WTC11 (cell line): ENCODE measurements around the gene ZSCAN25. TPM values are rescaled to one million over a fixed set of nuclear protein-coding genes. Genes with fewer than 3 reads are reported as not detected.

Source experiments
- ATAC-seq: fragments of 200-7000 bp; cut with Tn5 transposase; 2 replicates; pipeline ENCODE4 v1.10.0; 2021; ENCODE audit warnings: mild to moderate bottlenecking, moderate library complexity
- CTCF ChIA-PET: fragments of 300-600 bp; sonication (Branson Sonifier 250); formaldehyde crosslinking; loops from one replicate; lab custom pipeline; 2021; ENCODE audit warnings: antibody characterized with exemption; lab: Charles Lee
- POLR2A ChIA-PET: fragments of 350-600 bp; sonication (Branson Sonifier 250); formaldehyde crosslinking; loops from one replicate; lab custom pipeline; 2021; ENCODE audit warnings: antibody characterized with exemption; lab: Charles Lee
- DNase-seq: peaks from one replicate; pipeline ENCODE4 v3.0.0; 2021; ENCODE audit warnings: low spot score
- H3K27ac Mint-ChIP-seq: 2 replicates; pipeline ENCODE4 v1.8.0; 2021; ENCODE audit warnings: mixed read lengths
- H3K27me3 Mint-ChIP-seq: 2 replicates; pipeline ENCODE4 v1.8.0; 2021; ENCODE audit warnings: low read depth, mild to moderate bottlenecking, moderate library complexity, mixed read lengths
- H3K36me3 Mint-ChIP-seq: 2 replicates; pipeline ENCODE4 v1.8.0; 2021; ENCODE audit warnings: mixed read lengths
- H3K4me1 Mint-ChIP-seq: 2 replicates; pipeline ENCODE4 v1.8.0; 2022; ENCODE audit warnings: mixed read lengths
- H3K4me3 Mint-ChIP-seq: 2 replicates; pipeline ENCODE4 v1.8.0; 2021; ENCODE audit warnings: mild to moderate bottlenecking, moderate library complexity, mixed read lengths
- H3K9me3 Mint-ChIP-seq: 2 replicates; pipeline ENCODE4 v1.8.0; 2021; ENCODE audit warnings: mixed read lengths
- ATF1 ChIP-seq: sonication (generic); formaldehyde crosslinking; IDR thresholded peaks from 2 replicates; pipeline ENCODE4 v1.8.1; 2023; ENCODE audit warnings: mild to moderate bottlenecking, moderate library complexity, missing genetic modification reagents
- ATF6 ChIP-seq: sonication (generic); formaldehyde crosslinking; IDR thresholded peaks from 2 replicates; pipeline ENCODE4 v1.8.1; 2023; ENCODE audit warnings: mild to moderate bottlenecking, missing genetic modification reagents
- CREB1 ChIP-seq: sonication (generic); formaldehyde crosslinking; IDR thresholded peaks from 2 replicates; pipeline ENCODE4 v1.8.0; 2023; ENCODE audit warnings: mild to moderate bottlenecking, missing genetic modification reagents
- E2F4 ChIP-seq: sonication (generic); formaldehyde crosslinking; IDR thresholded peaks from 2 replicates; pipeline ENCODE4 v1.8.1; 2022; ENCODE audit warnings: low read depth, mild to moderate bottlenecking, moderate library complexity, missing genetic modification reagents, borderline replicate concordance
- ELF4 ChIP-seq: sonication (generic); formaldehyde crosslinking; IDR thresholded peaks from 2 replicates; pipeline ENCODE4 v1.8.1; 2022; ENCODE audit warnings: low read depth, mild to moderate bottlenecking, moderate library complexity, missing genetic modification reagents
- ERG ChIP-seq: fragments of 250-450 bp; sonication (Bioruptor Pico); IDR thresholded peaks from 2 replicates; pipeline ENCODE4 v1.8.0; 2021; ENCODE audit warnings: mild to moderate bottlenecking
- FOXK1 ChIP-seq: sonication (generic); formaldehyde crosslinking; IDR thresholded peaks from 2 replicates; pipeline ENCODE4 v1.8.0; 2022; ENCODE audit warnings: mild to moderate bottlenecking, moderate library complexity, missing genetic modification reagents
- GABPB1 ChIP-seq: sonication (generic); formaldehyde crosslinking; IDR thresholded peaks from 2 replicates; pipeline ENCODE4 v1.8.1; 2023; ENCODE audit warnings: mild to moderate bottlenecking, missing genetic modification reagents
- GRHL2 ChIP-seq: fragments of 250-450 bp; sonication (Bioruptor Pico); IDR thresholded peaks from 2 replicates; pipeline ENCODE4 v1.8.0; 2022; ENCODE audit warnings: mild to moderate bottlenecking, moderate library complexity; ENCODE audit not compliant: insufficient replicate concordance, severe bottlenecking
- HMGXB4 ChIP-seq: sonication (generic); formaldehyde crosslinking; IDR thresholded peaks from 2 replicates; pipeline ENCODE4 v1.8.1; 2023; ENCODE audit warnings: mild to moderate bottlenecking, moderate library complexity, missing genetic modification reagents
- IRF2 ChIP-seq: sonication (generic); formaldehyde crosslinking; IDR thresholded peaks from 2 replicates; pipeline ENCODE4 v1.8.0; 2022; ENCODE audit warnings: low read depth, missing genetic modification reagents, borderline replicate concordance
- JUN ChIP-seq: sonication (generic); formaldehyde crosslinking; IDR thresholded peaks from 2 replicates; pipeline ENCODE4 v1.8.0; 2023; ENCODE audit warnings: mild to moderate bottlenecking, missing genetic modification reagents
- MLX ChIP-seq: sonication (generic); formaldehyde crosslinking; IDR thresholded peaks from 2 replicates; pipeline ENCODE4 v1.8.1; 2023; ENCODE audit warnings: mild to moderate bottlenecking, missing genetic modification reagents, moderate library complexity
- MXD4 ChIP-seq: fragments of 250-450 bp; sonication (Bioruptor Pico); IDR thresholded peaks from 2 replicates; pipeline ENCODE4 v1.8.0; 2021; ENCODE audit warnings: mild to moderate bottlenecking, moderate library complexity, borderline replicate concordance
- NFE2L1 ChIP-seq: sonication (generic); formaldehyde crosslinking; IDR thresholded peaks from 2 replicates; pipeline ENCODE4 v1.8.1; 2023; ENCODE audit warnings: missing genetic modification reagents
- OVOL2 ChIP-seq: fragments of 250-450 bp; sonication (Bioruptor Pico); IDR thresholded peaks from 2 replicates; pipeline ENCODE4 v1.9.0; 2021; ENCODE audit warnings: mild to moderate bottlenecking, borderline replicate concordance
- PREB ChIP-seq: sonication (generic); formaldehyde crosslinking; IDR thresholded peaks from 2 replicates; pipeline ENCODE4 v1.8.1; 2022; ENCODE audit warnings: mild to moderate bottlenecking, missing genetic modification reagents, moderate library complexity, borderline replicate concordance
- SMAD3 ChIP-seq: sonication (generic); formaldehyde crosslinking; IDR thresholded peaks from 2 replicates; pipeline ENCODE4 v1.8.0; 2022; ENCODE audit warnings: missing genetic modification reagents, mild to moderate bottlenecking, borderline replicate concordance
- SP1 ChIP-seq: sonication (generic); formaldehyde crosslinking; conservative IDR thresholded peaks from 2 replicates; pipeline ENCODE4 v1.8.1; 2022; ENCODE audit warnings: missing genetic modification reagents
- TEAD1 ChIP-seq: sonication (generic); formaldehyde crosslinking; IDR thresholded peaks from 2 replicates; pipeline ENCODE4 v1.8.0; 2022; ENCODE audit warnings: mild to moderate bottlenecking, missing genetic modification reagents
- ZNF121 ChIP-seq: sonication (generic); formaldehyde crosslinking; IDR thresholded peaks from 2 replicates; pipeline ENCODE4 v1.8.0; 2023; ENCODE audit warnings: missing genetic modification reagents
- ZNF138 ChIP-seq: sonication (generic); formaldehyde crosslinking; conservative IDR thresholded peaks from 2 replicates; pipeline ENCODE4 v1.8.1; 2022; ENCODE audit warnings: mild to moderate bottlenecking, moderate library complexity, missing genetic modification reagents
- ZNF219 ChIP-seq: sonication (generic); formaldehyde crosslinking; IDR thresholded peaks from 2 replicates; pipeline ENCODE4 v1.8.0; 2023; ENCODE audit warnings: missing genetic modification reagents, mild to moderate bottlenecking, borderline replicate concordance
- ZNF232 ChIP-seq: sonication (generic); formaldehyde crosslinking; IDR thresholded peaks from 2 replicates; pipeline ENCODE4 v1.8.0; 2022; ENCODE audit warnings: mild to moderate bottlenecking, missing genetic modification reagents
- ZNF317 ChIP-seq: sonication (generic); formaldehyde crosslinking; IDR thresholded peaks from 2 replicates; pipeline ENCODE4 v1.8.1; 2023; ENCODE audit warnings: low read depth, mild to moderate bottlenecking, moderate library complexity, missing genetic modification reagents, borderline replicate concordance
- ZNF671 ChIP-seq: fragments of 250-450 bp; sonication (Bioruptor Pico); IDR thresholded peaks from 2 replicates; pipeline ENCODE4 v1.8.0; 2021; ENCODE audit warnings: mild to moderate bottlenecking
- total RNA-seq: library from RNA; stranded (reverse); gene quantifications from 3 replicates; pipeline ENCODE4 v1.2.3, GENCODE V29; 2021

Gene ZSCAN25
- total RNA-seq, 1 experiment from 2014 or later = 20.1 TPM

- ATAC-seq = no peak
- Mint-ChIP-seq H3K4me1 (no peaks in the 10 kb centered on the region), H3K27me3 (no peaks in the 10 kb centered on the region), H3K36me3 (peaks cover 17% of the 10 kb centered on the region), H3K4me3 (no peak overlapping the region), H3K9me3 (peaks cover 16% of the 10 kb centered on the region), H3K27ac (no peak overlapping the region)
- TF ChIP-seq ELF4 (CRISPR knock-in tag) = no peak
- no peak for TF ChIP-seq JUN
- TF ChIP-seq IRF2 (CRISPR knock-in tag) = no peak
- no peak for TF ChIP-seq HMGXB4
- TF ChIP-seq GABPB1 = no peak
- TF ChIP-seq NFE2L1 (CRISPR knock-in tag) = no peak
- TF ChIP-seq OVOL2 (CRISPR knock-in tag) = no peak
- TF ChIP-seq ZNF671 (CRISPR knock-in tag) = no peak
- TF ChIP-seq E2F4 (CRISPR knock-in tag) = no peak
- TF ChIP-seq MLX (CRISPR knock-in tag) = no peak
- TF ChIP-seq TEAD1 (CRISPR knock-in tag) = no peak
- no peak for TF ChIP-seq CREB1 (CRISPR knock-in tag)
- TF ChIP-seq ZNF138 = no peak
- CTCF ChIA-PET = no interaction called here
- POLR2A ChIA-PET = no interaction called here
- no peak for DNase-seq
These were observed 28.8 kb downstream of the ZSCAN25 start for GRCh38 chr7:99645590-99645989.

GRCh38 chr7:99648843-99649242 is 32.1 kb downstream of the ZSCAN25 start:
- ChIA-PET POLR2A (no interaction called here), CTCF (no interaction called here)
- Mint-ChIP-seq H3K27ac (no peak overlapping the region), H3K36me3 (peaks cover 17% of the 10 kb centered on the region), H3K27me3 (no peaks in the 10 kb centered on the region), H3K4me3 (no peak overlapping the region), H3K9me3 (peaks cover 21% of the 10 kb centered on the region), H3K4me1 (no peaks in the 10 kb centered on the region)
- DNase-seq = no peak
- ATAC-seq = no peak
- TF ChIP-seq ATF6 = no peak
- no peak for TF ChIP-seq GRHL2 (CRISPR knock-in tag)
- no peak for TF ChIP-seq SP1 (CRISPR knock-in tag)
- no peak for TF ChIP-seq MXD4

GRCh38 chr7:99651290-99651689 is 34.5 kb downstream of the ZSCAN25 start:
- no peak overlapping the region for H3K4me3 Mint-ChIP-seq
- ChIA-PET POLR2A (no interaction called here), CTCF (no interaction called here)
- no peak overlapping the region for H3K27ac Mint-ChIP-seq
- no peaks in the 10 kb centered on the region; the same call in 1 of the 2 replicates for H3K27me3 Mint-ChIP-seq
- H3K4me1 Mint-ChIP-seq = no peaks in the 10 kb centered on the region
- peaks cover 5% of the 10 kb centered on the region; the same call in 1 of the 2 replicates for H3K36me3 Mint-ChIP-seq
- H3K9me3 Mint-ChIP-seq = peaks cover 18% of the 10 kb centered on the region
- no peak for ATAC-seq
- no peak for DNase-seq
- no peak for TF ChIP-seq ERG (CRISPR knock-in tag)
- no peak for TF ChIP-seq ZNF232 (CRISPR knock-in tag)
- TF ChIP-seq ZNF121 (CRISPR knock-in tag) = no peak
- TF ChIP-seq PREB (CRISPR knock-in tag) = no peak
- TF ChIP-seq ATF1 (CRISPR knock-in tag) = no peak
- TF ChIP-seq E2F4 (CRISPR knock-in tag) = no peak
- no peak for TF ChIP-seq ZNF317 (CRISPR knock-in tag)
- TF ChIP-seq FOXK1 (CRISPR knock-in tag) = no peak
- TF ChIP-seq SMAD3 (CRISPR knock-in tag) = no peak
- no peak for TF ChIP-seq ZNF219 (CRISPR knock-in tag)
